ENCODE data around the gene C1QTNF7.

Gene C1QTNF7

DNA sequence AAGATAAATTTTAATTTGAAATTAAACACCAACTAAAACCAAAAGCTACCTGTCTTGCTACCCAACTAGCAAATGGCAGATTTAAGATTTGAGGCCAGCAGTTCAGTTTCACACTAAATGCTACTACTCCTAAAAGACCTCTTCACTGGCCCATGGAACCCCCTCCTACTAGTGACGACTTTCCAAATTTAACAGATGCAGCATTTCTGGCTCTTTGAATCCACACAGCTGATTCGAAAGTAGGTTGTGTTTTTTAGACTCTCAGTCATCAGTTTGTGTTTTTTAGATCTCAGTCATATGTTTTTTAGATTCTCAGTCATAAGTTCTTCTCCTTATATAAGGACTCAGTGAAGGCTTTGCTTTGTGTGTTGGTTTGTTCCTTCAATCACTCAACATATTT is 30.8 kb downstream of the C1QTNF7 start:
- no peak for DNase-seq

DNA sequence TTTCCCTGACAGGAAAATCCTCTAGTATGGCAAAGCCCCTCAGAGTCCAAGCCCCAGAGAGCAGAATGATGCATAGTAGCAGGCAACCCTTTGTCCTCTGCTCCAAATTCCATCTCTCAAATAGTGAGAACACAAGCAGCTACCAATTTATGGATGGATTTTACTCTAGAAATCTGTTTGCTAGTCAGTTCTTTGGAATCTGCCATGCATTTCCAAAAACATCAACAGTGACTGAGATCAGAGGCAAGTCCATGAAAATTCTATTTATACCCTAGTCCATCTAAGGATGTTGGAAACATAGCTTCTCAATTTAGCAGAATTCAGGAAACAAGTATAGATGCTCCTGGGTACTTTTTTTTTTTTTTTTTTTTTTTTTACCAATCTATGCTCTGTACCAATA is 31.9 kb downstream of the C1QTNF7 start:
- no peak for DNase-seq

DNA sequence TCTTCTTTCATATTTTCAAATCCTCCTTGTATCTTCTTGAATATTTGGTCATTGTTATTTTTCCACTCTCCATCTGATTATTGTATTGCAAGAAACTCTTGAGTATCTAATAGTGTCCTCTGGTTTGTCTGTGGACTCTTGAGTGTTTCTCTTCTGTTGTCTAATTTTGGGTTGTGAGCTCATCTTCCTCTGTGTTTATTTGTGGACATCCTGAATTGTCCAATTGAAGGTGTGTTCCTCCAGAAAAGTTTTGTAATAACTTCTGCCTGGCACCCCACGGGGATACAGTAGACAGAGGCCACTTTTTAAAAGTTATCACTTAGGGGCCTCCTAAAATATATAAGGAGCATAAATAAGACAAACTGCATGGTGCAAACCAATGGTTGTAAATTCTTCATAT is 38.8 kb downstream of the C1QTNF7 start:
- no peak for DNase-seq

DNA sequence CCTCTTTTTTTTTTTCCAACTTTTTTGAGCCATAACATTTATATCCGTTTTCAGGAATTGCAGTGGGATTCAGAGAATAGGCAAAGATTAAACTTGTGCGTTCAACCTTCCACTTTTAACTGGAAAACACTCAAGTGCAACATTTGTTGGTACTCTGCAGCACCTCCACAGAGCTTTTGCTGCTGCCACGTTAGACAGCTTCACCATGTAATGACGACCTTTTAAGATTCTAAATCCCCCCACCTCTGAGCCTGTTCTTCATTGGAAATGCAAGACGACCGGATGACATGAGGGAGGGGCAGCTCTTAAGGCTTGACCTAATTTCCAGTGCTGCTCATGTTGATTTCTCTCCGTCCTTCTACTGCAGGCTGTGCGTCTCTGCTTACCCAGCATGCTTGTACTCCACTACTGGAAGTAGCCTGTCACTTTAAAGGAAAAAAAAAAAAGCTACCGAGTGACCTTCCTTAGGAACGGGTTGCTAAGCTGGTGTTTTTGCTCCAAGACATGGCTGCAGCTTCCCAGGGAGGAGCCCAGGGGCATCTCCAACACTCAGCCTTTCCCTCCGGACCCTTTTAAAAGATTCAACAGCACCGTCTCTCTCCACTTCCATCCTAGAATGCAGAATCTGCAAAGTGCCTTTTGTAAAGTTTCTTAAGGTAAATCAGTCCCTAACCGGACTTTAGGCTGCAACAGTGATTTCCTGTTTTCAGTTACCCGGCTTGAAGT is 41.7 kb downstream of the C1QTNF7 start, which contains the start of gene CC2D2A:
CC2D2A (plus strand) TSS at position 481 of the 726 bp plus-strand sequence. CDS start 6,051 bp downstream, outside the sequence.
- no peak for DNase-seq

DNA sequence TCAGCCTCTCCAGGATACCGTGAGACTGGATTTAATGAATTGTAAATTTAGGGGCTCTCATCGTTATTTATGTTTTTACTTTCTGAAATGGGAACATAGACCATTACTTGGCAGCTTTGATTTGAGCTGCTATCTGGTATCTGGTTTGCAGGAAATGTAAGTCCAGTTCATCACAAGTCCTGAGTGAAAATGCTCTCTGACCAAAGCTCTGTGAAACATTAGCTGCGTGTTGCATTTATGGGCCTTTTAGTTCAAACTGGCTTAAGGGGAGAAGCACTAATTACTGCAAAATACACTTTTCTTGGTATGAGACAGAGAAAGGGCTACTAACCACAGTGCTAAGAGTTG is 42.3 kb downstream of the C1QTNF7 start:
- DNase-seq, result no peak

DNA sequence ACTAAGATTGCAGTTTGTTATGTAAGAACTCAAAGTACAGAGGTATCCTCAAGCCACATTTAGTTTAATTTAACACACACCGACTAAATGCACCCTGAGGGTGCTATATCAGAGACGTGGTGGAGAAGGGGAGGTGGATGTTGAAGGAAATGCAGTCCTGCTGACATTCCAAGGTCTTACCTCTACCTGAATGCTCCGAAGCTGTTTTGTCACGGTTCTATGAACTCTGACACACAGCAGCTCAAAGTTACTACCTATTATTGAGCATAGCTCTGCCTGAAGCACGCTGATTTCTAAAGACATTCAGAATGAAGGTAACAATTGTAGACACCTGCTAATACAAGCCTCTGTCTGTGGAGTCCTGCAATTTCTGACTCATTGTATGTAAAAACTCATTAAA is 48.6 kb downstream of the C1QTNF7 start:
- no peak for DNase-seq

DNA sequence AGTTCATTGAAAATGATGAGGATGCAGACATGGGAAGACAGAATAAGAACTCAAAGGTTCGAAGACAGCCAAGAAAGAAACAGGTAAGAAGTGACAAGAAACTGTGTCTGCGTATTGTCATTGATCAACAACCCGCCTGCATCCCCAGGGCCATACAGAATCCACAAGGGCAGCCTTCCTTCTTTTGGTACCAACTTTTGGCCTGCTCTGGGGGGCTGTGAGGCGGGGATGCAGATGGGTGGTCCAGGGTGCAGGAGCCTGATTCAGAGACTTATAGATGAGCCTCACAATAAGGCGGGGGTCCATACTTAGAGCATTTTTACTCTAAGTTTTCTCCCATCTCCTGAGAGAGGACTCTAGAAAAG is 50.9 kb downstream of the C1QTNF7 start:
- no peak for DNase-seq

DNA sequence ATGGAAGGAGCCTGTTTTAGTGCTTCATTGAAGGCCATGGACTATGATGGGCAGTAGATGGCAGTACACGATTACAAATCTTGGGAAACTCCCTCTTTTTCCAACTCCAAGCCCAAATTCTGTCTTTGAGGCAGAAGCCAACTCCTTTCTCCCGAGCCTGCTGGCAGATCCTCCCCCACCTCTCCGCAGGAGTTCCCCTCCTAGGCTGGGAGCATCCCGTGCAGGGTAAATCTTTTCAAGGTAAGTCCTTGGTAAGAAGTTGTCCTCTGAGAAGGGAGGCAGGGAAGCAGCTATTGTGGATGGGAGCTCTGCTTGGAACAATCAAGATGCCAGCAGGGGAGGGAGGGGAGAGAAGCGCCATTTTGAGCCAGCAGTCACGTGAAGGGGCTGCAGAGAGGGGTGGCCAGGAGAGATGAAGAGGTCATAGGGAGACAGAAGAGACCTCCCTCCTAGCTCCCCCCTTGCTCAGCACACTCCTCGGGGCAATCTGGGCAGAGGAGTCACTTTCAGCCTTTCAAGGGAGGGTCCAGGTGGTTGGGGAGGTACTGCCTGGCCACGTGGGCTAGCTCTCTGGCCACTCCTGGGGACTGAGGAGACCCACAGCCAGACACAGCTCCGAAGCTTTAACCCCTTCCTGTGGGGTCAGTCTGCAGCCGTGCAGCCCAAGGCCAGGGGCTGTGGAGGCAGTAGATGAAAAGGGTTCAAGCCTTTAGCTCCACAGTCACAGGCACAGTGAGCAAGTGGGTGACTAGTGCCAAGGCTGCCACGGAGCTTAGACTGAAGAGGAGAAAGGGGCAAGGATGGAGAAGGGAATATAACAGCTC is 51.5 kb downstream of the C1QTNF7 start:
- peak; percentile 79 for DNase-seq

DNA sequence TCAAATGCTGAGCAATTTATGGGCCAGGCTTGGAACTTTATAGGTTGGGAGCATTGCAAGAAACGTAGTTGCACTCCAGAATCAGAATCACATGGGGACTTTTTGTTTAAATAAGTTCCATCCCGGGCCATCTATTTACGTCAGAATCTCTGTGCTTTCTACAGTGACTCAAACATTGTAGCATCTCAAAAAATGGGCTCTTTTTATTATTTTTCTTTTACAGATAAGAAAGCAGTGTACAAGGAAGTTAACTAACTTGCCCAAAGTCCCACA is 52.0 kb downstream of the C1QTNF7 start:
- no peak for DNase-seq

DNA sequence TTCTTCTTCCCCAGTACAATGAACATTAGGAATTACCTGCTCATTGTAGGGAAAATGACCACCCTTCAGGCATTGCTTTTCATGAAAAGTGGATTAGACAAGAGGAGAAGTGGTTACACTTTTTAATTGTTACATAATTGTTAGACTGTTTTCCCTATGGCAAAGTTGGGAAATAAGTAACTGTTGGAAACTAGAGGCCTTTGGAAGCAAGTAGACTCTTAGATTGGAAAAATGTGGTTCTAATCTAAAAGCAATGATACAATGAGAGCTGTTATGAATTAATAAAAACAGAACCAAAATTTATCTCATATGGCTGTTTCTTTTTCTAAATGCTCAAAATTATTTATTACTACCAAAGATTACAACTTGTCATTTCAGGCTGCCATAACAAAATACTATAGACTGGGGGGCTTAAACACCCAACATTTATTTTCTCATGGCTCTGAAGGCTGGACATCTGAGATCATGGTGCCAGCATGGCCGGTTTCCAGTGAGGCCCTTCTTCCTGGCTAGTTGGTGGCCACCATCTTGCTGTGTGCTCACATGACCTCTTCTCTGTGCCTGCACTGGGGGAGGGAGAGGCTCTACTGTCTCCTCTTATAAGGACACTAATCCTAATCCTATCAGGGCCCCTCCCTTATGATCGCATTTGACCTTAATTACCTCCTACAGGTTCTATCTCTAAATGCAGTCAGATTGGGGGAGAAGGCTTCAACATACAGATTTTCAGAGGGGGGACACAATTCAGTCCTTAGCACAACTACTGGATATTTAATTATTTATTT is 54.3 kb downstream of the C1QTNF7 start:
- DNase-seq, result no peak

DNA sequence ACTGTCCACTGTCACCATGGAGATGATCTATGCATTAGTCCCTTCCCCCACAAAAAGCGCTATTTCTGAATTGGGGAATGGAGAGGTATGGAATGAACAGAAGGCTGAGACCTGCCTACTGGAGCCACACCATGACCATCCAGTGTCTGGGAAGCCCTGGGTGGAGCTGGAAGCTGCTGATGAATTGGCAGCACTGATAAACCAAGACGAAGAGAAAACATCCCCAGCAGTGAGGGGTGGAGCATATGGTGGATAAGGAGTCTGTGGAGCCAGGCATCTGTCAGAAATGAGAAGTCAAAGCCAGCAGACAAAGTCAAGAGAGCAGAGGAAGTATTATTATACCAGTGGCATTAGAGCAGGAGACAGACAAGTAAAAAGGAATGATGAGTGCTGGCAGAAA is 55.0 kb downstream of the C1QTNF7 start:
- DNase-seq, result no peak

DNA sequence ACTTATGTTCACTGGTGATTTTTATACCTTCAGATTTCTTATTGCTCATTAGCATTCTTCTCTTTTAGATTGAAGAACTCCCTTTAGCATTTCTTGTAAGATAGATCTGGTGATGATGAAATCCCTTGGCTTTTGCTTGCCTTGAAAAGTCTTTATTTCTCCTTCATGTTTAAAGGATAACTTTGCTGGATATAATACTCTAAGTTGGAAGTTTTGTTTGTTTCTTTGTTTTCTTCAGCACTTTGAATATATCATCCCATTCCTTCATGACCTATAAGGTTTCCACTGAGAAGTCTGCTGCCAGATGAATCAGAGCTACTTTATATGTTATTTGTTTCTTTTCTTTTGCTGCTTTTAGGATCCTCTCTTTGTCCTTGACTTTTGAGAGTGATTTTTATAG is 60.3 kb downstream of the C1QTNF7 start:
- no peak for DNase-seq

DNA sequence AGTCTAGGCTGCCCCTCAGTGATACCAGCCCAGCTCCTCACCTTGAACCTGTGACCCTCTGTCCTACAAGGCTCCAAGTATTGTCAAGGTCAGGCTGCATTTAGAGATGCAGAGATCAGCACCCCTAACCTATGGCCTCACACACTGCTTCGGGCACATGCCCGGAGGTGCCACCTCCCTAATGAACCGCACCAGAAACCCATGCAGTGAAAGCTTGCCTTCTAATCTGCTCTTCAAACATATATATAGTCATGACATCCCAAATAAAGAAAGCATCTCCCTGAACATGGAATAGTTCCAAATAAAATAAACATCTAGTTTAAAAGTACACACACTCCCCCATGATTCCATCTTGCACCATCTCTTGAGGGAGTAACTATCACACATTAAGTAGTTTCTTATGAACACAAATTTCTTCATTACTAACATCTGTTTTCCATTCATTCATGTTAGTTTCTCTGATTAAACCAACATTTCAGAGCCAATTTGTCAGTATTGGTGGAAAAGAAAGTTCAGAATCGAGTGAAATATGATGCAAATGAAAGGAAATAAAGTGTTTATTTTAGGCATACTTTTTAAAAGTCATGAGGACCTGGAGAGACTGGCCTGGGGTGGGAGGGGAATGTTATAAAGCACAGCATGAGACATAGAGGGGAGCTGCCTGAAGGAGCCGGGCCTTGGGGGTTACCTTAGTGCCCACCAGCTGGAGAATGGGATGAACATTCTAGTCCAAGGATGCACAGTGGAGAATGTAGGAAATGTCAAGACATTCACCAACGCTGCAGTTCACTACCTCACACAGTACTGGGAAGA is 61.0 kb downstream of the C1QTNF7 start:
- no peak for DNase-seq

DNA sequence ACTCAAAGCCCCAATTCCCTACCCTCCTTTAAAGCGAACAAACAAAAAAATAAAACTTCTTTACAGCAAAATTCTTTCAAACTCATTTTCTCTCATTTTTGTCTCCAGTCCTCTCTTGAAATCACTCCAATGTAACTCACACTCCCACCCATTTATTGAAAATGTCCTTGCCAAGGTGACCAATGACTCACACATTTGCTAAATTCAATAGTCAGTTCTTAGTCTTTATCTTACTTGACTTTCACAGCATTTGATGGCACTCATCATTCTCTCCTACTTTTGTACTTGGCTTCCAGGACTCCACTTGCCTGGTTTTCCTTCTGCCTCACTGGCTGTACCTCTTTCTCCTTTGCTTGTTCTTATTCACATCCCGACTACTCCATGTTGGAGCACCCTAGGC is 61.7 kb downstream of the C1QTNF7 start:
- no peak for DNase-seq

DNA sequence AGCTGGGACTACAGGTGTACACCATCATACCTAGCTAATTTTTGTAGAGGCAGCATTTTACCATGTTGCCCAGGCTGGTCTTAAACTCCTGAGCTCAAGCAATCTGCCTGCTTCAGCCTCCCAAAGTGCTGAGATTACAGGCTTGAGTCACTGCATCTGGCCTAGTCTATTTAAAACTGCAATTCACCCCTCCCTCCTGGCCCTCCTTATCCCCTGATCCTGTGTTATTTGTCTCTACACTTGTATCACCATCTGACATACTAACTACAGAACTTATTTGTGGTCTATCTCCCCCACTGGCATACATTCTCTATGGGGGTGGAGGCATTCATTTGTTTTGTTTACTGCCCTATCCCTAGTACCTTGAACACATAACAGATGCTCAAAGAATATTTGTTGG is 65.6 kb downstream of the C1QTNF7 start:
- DNase-seq, result no peak

DNA sequence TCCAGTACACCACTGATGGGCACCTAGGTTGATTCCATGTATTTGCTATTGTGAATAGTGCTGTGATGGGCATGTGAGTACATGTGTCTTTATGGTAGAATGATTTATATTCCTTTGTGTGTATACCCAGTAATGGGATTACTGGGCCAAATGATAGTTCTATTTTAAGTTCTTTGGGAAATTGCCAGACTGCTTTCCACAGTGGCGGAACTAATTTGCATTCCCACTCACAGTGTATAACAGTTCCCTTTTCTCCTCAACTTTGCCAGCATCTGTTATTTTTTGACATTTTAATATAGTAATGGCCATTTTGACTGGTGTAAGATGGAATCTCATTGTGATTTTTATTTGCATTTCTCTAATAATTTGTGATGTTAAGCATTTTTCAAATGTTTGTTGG is 67.8 kb downstream of the C1QTNF7 start:
- DNase-seq, result no peak
